ENCODE measurements around the gene ARMH4.
"Not testable (repeated sequence)": the region's sequence is repeated elsewhere in the genome, so short reads cannot be mapped to it uniquely, and the experiment has no call there.

The ARMH4 gene

DNA sequence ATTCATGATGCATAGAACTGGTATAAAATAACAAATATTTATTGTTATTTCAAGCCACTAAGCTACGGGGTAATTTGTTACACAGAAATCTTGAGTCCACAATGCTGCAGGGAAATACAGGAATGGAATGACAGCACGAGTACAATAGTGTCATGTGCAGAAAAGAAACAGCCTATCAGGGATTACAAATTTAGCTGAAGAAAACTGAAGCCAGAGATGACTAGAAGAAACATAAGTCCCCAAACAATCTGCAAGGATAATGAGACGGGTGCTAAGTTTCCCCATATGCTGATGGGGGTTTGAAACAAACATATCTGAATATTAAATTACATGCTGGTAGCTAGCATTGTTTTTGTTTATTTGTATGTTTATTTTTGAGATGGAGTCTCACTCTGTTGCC is 8.9 kb downstream of the ARMH4 start:
- no peak for DNase-seq

GRCh38 chr14:58141893-58142292 is 10.1 kb downstream of the ARMH4 start:
- DNase-seq: no peak

- no peak for DNase-seq
These were observed 13.1 kb downstream of the ARMH4 start for GRCh38 chr14:58138714-58139482.

DNA sequence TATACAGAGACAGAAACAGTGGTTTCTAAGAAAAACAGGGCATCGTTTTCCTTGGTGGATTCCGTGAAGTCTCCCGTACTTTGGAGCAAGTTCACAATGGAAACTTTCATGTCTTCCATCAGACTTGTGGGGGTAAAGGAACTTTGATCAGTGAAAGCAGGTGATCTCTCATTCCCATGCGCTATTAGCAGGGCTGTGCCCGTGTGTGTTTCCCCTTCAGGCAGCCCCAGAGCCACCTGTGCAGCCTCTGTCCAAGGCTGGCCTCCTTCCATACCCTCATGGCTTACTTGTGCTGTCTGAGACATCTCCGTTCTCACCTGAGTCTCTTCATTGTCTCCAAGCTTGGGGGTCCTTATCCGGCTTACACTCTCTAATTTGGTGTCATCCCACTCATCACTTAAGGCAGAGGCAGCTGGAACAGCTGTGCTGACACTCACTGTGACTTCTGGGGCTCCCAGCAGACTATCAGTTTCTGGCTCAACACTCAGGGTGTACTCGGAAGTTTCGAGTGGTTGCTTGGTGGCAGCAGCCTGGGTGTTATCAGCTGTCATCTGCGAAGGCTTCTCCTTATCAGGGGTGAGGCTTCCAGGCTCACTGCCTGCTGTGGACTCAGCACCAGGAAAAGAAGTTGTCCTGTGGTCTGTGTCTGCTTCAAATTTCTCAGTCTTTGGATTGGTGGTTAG is 13.8 kb downstream of the ARMH4 start:
- DNase-seq: no peak

GRCh38 chr14:58133739-58134138 is 18.3 kb downstream of the ARMH4 start:
- peak; percentile 75 for DNase-seq

GRCh38 chr14:58131386-58131785 is 20.6 kb downstream of the ARMH4 start:
- DNase-seq: peak; percentile 53

DNA sequence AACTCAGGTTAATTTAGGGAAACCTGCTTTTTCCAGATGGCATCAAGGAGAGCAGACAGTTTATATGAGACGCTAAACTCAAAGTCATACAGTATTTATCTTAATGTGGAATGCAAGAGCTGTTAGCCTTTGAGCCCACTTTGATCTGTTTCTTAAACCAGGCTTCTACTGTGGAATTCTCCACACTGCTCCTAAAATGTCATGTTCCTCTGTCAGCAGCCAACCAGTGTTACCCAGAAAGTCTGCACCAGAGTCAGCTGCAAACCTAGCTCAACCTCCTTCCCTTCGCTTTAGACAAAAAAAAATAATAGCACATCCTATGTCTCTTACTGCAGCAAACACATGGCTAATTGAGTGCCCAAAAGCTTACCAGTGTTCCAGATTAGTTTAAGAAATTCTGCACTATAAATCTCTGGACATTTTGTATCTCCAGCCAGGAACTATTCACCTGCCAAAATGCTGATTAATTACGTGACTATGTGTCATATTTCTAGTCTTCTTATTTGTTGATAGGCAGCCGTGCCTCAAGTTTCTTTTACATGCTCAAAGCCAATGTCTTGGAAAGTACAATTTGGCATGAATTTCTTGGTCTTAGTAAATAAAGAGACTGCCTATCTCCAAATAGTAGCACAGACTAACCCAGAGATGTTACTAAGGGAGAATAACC is 21.8 kb downstream of the ARMH4 start:
- DNase-seq: no peak

DNA sequence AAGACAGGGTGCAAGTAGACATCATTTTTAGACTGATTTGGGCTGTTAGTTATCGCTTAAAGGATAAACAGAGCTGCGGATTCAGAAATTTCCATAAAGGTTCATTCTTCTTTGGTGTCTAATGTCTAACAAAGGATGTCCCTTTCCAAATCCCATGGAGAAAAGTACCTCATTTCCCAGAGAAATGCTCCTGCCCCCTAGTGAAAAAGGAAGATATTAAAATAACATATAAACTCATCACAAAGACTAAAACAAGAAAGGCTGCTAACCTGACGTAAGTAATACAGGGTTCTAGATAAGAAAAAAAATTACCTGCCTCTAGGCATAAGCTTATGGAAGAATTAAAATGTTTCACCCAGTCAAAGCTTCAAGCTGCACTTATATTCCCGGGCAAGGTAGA is 22.8 kb downstream of the ARMH4 start:
- DNase-seq: no peak

- DNase-seq: no peak
These were observed 23.6 kb downstream of the ARMH4 start for GRCh38 chr14:58128416-58128815.

DNA sequence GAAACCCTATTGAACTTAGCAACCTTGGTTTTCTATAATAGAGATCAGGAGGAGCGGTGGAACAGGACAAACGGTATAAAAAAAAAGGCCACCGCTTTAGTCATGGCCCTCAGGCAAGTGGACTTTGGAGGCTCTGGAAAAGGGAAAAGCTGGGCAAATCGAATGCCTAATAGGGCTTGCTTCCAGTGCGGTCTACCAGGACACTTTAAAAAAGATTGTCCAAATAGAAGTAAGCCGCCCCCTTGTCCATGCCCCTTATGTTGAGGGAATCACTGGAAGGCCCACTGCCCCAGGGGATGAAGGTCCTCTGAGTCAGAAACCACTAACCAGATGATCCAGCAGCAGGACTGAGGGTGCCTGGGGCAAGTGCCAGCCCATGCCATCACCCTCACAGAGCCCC is 29.5 kb downstream of the ARMH4 start:
- DNase-seq: not testable (repeated sequence)

GRCh38 chr14:58121530-58122186 is 30.4 kb downstream of the ARMH4 start:
- no peak for DNase-seq

DNA sequence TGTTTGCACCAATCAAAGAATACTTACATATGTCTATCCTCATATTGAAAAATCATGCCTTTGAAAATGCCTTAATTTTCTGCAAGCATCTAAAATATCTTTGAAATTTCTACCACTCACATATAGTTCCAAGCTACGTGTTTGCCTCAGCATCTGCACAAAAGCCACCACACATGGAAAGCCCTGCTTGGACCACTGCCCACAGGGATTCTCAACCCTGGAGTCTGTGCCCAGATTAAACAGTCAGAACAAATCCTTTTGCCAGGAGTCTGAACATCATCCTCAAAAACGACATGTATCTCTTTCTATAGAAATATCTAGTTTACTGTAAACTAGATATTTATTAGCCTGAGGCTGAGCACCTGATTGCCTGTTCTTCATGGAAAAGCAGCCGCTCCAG is 32.6 kb downstream of the ARMH4 start:
- no peak for DNase-seq

DNA sequence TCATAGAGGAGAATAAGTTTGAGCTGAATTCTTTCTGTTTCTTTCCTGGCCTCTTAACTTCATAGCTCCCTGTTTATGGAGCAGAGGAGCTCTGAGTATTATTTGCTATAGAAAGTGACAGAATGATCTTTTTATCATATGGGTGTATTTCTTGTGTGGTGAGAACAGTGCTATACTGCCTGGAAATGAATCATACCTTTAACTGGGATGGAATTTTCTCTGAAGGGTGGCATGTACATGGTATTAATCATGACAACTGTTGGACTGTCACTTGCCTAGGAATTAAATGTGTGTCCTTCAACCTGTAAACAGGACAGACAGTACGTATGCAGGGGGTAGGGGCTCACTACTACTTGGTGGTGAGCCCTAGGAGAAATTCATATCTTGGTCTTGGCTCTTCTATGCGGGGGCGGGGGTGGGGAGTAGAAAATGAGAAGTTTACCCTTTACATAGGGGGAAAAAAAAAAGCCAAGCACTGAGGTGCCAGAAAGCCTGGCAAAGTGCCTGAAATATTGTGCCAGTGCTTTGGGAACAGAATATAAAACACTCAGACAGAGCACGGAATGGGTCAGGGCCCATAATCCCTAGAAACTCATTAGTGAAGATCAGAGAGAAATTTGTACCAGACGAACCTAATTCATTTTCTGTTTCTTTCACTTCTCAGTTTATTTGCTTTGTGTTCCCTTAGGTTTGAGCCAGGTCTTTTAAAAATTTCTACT is 33.8 kb downstream of the ARMH4 start:
- peak; percentile 12 for DNase-seq

- DNase-seq: no peak
These were observed 42.3 kb downstream of the ARMH4 start for GRCh38 chr14:58109744-58110143.

DNA sequence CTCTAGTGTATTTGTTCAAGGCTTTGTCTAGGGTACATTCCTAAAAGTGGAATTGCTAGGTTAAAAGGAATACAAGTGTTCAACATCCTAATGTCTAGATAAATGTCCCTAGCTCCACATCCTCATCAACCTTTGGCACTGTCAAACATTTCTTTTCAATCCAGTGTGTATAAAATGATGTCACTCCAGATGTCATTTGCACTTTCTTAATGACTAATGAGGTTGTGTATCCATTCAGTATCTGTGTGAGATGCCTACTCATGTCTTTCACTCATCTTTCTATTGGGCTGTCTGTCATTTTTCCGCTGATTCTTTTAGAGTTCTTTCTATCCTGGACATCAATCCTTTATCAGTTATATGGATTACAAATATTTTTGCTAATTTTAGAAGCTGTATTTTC is 43.3 kb downstream of the ARMH4 start:
- no peak for DNase-seq

GRCh38 chr14:58107947-58108552 is 44.0 kb downstream of the ARMH4 start:
- DNase-seq: peak; percentile 60

DNA sequence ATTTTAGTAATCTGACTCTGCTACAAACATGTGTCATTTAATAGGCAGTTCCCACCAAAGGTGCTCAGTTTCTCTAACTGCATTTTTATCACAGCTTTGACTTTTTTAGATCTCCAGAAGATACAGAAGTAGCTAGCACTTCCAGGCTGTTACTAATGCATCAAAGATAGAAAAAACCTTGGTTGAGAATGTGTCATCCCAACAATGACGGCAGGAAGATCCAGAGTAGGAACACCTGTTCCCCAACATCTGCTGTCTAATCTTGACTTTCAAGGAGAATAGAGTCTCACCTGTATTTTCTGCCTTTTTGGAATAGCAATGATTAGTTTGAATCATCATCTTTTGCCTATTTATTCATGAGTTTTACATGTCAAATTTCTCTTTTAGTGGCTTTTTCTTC is 45.0 kb downstream of the ARMH4 start:
- DNase-seq: no peak

DNA sequence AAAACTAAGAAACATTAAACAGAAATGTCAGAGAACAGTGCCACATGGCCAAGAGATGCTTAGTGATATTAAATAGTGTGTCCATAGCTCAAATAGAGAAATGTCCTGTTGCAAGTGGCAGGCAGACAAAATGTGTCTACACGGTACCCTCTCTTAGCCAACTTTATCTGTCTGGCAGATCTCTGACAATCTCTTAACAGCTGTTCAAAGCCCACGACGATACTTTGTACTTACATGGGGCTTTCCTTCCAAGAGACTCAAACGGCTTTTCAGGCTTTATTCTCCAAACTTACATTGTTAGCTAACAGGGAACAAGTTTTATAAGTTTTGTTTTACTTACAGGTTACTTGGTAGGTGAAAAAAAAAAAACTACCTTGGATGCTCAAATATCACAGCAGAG is 45.6 kb downstream of the ARMH4 start:
- no peak for DNase-seq

DNA sequence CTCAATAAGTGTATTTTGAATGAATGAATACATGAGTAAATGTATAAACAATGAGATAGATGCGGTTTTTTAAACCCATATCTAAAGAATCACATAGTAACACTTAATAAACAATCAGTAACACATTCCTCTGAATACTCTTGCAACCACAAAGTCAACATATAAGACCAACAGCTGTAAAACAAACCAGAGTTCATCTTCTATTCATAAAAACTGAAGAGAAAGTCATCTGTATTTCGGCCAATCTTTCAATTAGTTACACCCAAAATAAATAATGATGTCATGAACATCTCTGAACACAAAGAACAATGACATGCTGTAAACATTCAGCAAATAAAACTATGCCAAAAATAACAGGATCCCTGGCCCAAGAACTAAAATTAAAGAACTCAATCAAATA is 47.2 kb downstream of the ARMH4 start:
- peak; percentile 64 for DNase-seq

DNA sequence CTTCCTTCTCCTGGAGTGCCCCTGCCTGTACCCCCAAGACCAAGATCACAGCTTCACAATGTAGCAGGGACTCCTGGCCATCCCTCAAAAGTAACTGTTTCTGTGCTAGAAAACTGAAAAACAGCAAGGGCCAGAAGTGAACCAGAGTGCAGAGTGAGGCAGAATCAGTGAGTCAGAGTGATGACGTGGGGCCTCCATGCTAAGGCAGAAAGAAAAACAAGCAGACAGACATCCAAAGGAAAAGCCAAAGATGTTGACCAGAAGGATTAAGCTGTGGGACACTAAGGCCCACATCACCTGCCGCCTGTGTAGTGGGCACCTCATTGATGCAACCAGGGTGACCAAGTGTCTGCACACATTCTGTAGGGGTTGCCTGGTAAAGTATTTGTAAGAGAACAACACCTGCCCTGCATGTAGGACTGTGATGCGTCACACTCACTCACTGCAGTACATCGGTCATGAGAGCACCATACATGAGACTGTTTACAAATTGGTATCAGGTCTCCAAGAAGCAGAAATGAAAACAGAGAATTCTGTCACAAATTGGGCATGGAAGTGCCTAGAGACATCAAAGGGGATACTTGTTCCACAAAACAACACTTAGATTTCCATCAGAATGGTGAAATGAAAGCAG is 51.2 kb downstream of the ARMH4 start:
- peak; percentile 35 for DNase-seq

DNA sequence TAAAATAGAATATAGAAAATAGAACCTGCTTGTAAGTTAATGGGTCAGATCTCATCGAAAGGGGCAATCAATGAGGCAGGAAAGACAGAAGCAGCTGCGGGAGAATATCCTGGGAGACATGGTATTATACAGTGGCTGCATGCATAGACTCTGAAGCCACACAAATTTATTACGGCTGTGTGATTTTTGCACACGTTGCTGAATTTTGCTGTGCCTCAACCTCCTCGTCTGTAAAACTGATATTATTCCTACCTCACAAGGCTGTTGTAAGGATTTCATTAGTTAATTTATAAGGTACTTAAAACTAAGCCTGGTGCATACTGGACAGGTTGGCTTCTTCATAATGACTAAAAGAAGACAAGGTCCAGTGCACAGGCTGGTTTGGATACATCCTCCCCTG is 52.3 kb downstream of the ARMH4 start:
- DNase-seq: no peak

DNA sequence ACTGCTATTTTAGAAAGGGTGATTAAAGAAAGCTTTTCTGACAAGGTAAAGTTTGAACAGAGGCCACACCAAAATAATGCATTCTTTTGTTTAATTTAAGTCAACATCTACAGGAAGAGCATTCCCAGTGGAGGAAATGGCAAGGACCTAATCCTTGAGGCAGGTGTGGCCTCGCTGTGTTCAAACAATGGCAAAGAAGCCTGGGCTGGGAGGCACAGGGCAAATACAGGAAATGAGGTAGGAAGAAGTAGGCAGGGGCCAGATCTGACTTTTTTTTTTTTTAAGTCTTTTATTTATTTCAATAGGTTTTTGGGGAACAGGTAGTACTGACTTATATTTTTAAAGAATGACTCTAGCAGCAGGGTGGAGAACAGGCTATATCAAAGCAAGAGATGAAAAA is 53.5 kb downstream of the ARMH4 start:
- no peak for DNase-seq
